ENCODE results near the gene WEE1. TPM values are rescaled to one million over a fixed set of nuclear protein-coding genes. Genes with fewer than 3 reads are reported as not detected.

WEE1 gene
- total RNA-seq (2014; rRNA removed; shearing (Covaris generic)) (144 and 149 TPM in 2 replicates), polyA plus RNA-seq (2016; fragmentation: Nextera tagmentation; extraction: Ambion mirVana) (48.9 and 50.7 TPM in 2 replicates)
- long read RNA-seq, partial matches to known transcripts, result 2 of 5 reads
- long read RNA-seq, other reads (novel, unspliced or antisense), result 3 of 5 reads

DNA sequence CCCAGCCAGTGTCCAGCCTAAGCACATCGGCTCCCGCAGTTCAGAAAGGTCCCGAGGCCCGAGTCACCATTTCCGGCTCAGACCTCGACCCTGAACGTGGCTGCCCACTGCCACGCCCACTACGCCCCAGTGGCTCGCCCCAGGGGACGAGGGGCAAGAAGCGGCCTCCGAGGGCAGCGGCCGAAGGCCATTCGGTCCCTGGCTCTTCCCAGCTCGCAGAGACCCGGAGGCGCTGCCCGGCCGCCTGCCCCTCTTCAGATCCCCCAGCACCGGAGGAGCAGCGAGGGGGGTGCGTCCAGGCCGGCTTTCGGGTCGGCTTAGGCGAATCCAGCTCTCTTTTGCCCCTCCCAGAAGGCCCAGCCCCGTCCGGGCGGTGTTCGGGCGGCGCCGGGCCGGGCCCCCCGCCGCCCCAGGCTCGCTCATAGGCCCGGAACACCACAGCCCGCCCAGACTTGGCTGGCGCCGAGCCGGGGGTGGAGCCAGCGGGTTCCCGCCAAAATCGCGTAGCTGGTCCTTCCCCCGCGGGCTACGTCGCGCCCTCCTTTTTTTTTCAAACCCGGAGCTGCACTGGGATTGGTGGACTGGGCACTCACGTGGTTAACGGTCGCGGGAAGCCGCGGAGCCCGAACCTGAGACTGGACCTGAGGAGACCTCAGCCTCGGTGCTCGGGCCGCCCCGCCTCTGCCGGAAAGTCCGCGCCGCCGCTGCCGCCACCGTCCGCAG lies at the start of gene WEE1:
Gene WEE1 (plus strand): TSS at position 619 of the 723 bp plus-strand sequence. CDS start 264 bp downstream, outside the sequence.
- Mint-ChIP-seq H3K9me3 (no peaks in the 10 kb centered on the region), H3K4me3 (peak within 1 kb of the TSS; percentile 94), H3K27ac (peak within 1 kb of the TSS; percentile 96), H3K36me3 (ENCODE audit: low read depth) (peaks cover 38% of the 10 kb centered on the region), H3K27me3 (ENCODE audit: insufficient read depth, low read depth, poor library complexity) (peaks cover 21% of the 10 kb centered on the region), H3K4me1 (peaks cover 47% of the 10 kb centered on the region)
- TF ChIP-seq NANOG (IDR thresholded peaks at IDR 0.05; ENCODE audit: borderline replicate concordance) (no peak), POLR2AphosphoS5 (IDR thresholded peaks at IDR 0.05; ENCODE audit: low read depth) (peak; percentile 80), CREB1 (CRISPR knock-in tag; IDR thresholded peaks at IDR 0.05; ENCODE audit: low read depth) (peak; percentile 86)
- TF ChIP-seq, protein P1, sequence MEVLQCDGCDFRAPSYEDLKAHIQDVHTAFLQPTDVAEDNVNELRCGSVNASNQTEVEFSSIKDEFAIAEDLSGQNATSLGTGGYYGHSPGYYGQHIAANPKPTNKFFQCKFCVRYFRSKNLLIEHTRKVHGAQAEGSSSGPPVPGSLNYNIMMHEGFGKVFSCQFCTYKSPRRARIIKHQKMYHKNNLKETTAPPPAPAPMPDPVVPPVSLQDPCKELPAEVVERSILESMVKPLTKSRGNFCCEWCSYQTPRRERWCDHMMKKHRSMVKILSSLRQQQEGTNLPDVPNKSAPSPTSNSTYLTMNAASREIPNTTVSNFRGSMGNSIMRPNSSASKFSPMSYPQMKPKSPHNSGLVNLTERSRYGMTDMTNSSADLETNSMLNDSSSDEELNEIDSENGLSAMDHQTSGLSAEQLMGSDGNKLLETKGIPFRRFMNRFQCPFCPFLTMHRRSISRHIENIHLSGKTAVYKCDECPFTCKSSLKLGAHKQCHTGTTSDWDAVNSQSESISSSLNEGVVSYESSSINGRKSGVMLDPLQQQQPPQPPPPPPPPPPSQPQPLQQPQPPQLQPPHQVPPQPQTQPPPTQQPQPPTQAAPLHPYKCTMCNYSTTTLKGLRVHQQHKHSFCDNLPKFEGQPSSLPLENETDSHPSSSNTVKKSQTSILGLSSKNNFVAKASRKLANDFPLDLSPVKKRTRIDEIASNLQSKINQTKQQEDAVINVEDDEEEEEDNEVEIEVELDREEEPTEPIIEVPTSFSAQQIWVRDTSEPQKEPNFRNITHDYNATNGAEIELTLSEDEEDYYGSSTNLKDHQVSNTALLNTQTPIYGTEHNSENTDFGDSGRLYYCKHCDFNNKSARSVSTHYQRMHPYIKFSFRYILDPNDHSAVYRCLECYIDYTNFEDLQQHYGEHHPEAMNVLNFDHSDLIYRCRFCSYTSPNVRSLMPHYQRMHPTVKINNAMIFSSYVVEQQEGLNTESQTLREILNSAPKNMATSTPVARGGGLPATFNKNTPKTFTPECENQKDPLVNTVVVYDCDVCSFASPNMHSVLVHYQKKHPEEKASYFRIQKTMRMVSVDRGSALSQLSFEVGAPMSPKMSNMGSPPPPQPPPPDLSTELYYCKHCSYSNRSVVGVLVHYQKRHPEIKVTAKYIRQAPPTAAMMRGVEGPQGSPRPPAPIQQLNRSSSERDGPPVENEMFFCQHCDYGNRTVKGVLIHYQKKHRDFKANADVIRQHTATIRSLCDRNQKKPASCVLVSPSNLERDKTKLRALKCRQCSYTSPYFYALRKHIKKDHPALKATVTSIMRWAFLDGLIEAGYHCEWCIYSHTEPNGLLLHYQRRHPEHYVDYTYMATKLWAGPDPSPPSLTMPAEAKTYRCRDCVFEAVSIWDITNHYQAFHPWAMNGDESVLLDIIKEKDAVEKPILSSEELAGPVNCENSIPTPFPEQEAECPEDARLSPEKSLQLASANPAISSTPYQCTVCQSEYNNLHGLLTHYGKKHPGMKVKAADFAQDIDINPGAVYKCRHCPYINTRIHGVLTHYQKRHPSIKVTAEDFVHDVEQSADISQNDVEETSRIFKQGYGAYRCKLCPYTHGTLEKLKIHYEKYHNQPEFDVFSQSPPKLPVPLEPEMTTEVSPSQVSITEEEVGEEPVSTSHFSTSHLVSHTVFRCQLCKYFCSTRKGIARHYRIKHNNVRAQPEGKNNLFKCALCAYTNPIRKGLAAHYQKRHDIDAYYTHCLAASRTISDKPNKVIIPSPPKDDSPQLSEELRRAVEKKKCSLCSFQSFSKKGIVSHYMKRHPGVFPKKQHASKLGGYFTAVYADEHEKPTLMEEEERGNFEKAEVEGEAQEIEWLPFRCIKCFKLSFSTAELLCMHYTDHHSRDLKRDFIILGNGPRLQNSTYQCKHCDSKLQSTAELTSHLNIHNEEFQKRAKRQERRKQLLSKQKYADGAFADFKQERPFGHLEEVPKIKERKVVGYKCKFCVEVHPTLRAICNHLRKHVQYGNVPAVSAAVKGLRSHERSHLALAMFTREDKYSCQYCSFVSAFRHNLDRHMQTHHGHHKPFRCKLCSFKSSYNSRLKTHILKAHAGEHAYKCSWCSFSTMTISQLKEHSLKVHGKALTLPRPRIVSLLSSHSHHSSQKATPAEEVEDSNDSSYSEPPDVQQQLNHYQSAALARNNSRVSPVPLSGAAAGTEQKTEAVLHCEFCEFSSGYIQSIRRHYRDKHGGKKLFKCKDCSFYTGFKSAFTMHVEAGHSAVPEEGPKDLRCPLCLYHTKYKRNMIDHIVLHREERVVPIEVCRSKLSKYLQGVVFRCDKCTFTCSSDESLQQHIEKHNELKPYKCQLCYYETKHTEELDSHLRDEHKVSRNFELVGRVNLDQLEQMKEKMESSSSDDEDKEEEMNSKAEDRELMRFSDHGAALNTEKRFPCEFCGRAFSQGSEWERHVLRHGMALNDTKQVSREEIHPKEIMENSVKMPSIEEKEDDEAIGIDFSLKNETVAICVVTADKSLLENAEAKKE (CRISPR knock-in tag; IDR thresholded peaks at IDR 0.05), result no peak
- Histone ChIP-seq H3K27ac (ENCODE audit: low read depth) (peak within 1 kb of the TSS; percentile 90), H3F3A (replicated peaks; ENCODE audit: low read depth) (no peaks in the 10 kb centered on the region), H3K4me1 (ENCODE audit: insufficient read depth) (peaks cover 40% of the 10 kb centered on the region), H3K79me2 (replicated peaks; ENCODE audit: insufficient read depth) (peaks cover 42% of the 10 kb centered on the region), H3K4me3 (peak within 1 kb of the TSS; percentile 74), H3K4me2 (peak within 1 kb of the TSS; percentile 78), H4K20me1 (replicated peaks; ENCODE audit: insufficient read depth) (peaks cover 12% of the 10 kb centered on the region), H2AFZ (no peak within 1 kb of the TSS), H3K36me3 (ENCODE audit: insufficient read depth) (peaks cover 20% of the 10 kb centered on the region), H3K27me3 (ENCODE audit: insufficient read depth) (no peaks in the 10 kb centered on the region), H3K9me2 (ENCODE audit: insufficient read depth) (no peaks in the 10 kb centered on the region)
- ATAC-seq, result peak; percentile 87
- peak; percentile 99 for DNase-seq (ENCODE audit: low spot score)

DNA sequence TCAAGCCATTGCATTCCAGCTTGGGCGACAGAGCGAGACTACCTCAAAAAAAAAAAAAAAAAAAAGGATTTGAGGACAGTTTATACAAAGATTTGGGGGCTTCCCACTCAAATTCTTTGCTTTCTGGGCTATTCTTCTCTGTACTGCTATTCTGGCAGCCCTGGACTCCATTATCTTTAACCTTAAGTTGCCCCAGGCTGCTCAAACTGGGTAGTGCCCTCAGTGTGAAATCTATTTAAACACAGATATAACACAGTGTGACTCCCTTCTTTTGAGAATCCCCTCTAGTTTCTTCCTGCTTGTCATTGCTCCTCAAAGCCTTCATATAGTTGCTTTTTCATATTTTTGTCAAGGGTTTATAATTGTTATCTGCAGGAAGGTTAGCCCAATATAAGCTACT lies 49.5 kb upstream of the WEE1 start:
- H2AFZ ChIP-seq, result no peak overlapping the region
- Mint-ChIP-seq H3K9me3 (no peaks in the 10 kb centered on the region), H3K4me1 (peaks cover 21% of the 10 kb centered on the region), H3K4me3 (no peak overlapping the region), H3K27me3 (ENCODE audit: insufficient read depth, low read depth, poor library complexity) (peaks cover 3% of the 10 kb centered on the region), H3K36me3 (ENCODE audit: low read depth) (peaks cover 29% of the 10 kb centered on the region), H3K27ac (no peak overlapping the region)
- H3K79me2 ChIP-seq (replicated peaks; ENCODE audit: insufficient read depth), result no peaks in the 10 kb centered on the region
- H3K9me2 ChIP-seq (ENCODE audit: insufficient read depth), result no peaks in the 10 kb centered on the region
- TF ChIP-seq EZH2 (IDR thresholded peaks at IDR 0.05; ENCODE audit: low read depth, unreplicated experiment), result no peak
- TF ChIP-seq, protein P2, sequence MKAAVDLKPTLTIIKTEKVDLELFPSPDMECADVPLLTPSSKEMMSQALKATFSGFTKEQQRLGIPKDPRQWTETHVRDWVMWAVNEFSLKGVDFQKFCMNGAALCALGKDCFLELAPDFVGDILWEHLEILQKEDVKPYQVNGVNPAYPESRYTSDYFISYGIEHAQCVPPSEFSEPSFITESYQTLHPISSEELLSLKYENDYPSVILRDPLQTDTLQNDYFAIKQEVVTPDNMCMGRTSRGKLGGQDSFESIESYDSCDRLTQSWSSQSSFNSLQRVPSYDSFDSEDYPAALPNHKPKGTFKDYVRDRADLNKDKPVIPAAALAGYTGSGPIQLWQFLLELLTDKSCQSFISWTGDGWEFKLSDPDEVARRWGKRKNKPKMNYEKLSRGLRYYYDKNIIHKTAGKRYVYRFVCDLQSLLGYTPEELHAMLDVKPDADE (IDR thresholded peaks at IDR 0.05), result no peak
- no peak for TF ChIP-seq NANOG (IDR thresholded peaks at IDR 0.05; ENCODE audit: borderline replicate concordance)
- no peak for TF ChIP-seq CREB1 (CRISPR knock-in tag; IDR thresholded peaks at IDR 0.05; ENCODE audit: low read depth)
- TF ChIP-seq POLR2AphosphoS5 (IDR thresholded peaks at IDR 0.05; ENCODE audit: low read depth), result no peak
- TF ChIP-seq JUNB (IDR thresholded peaks at IDR 0.05; ENCODE audit: unreplicated experiment), result no peak
- no peaks in the 10 kb centered on the region for H3K27me3 ChIP-seq (ENCODE audit: insufficient read depth)
- H3K27ac ChIP-seq (ENCODE audit: low read depth), result no peak overlapping the region
- no peak overlapping the region for H3K4me2 ChIP-seq
- peak; percentile 70 for ATAC-seq
- H3K4me1 ChIP-seq (ENCODE audit: insufficient read depth), result peaks cover 6% of the 10 kb centered on the region
- no peak overlapping the region for H3K4me3 ChIP-seq
- peaks cover 10% of the 10 kb centered on the region for H3K36me3 ChIP-seq (ENCODE audit: insufficient read depth)
- H3F3A ChIP-seq (replicated peaks; ENCODE audit: low read depth), result peaks cover 8% of the 10 kb centered on the region; the same call in 1 of the 2 replicates
- DNase-seq (ENCODE audit: low spot score), result no peak
- no peaks in the 10 kb centered on the region for H4K20me1 ChIP-seq (replicated peaks; ENCODE audit: insufficient read depth)
